Left lung (tissue), 10 donors: ENCODE results near the gene MKNK2. TPM values are rescaled to one million over a fixed set of nuclear protein-coding genes. Genes with fewer than 3 reads are reported as not detected.

Source experiments
- ATAC-seq: fragments of 200-7000 bp; cut with Tn5 transposase; one replicate; pipeline ENCODE4 v1.9.1; 2020; ENCODE audit warnings: moderate library complexity
- DNase-seq, 4 donors: peaks; one replicate each; pipeline ENCODE4 v3.0.0-alpha.2; 2013 to 2020
- H3K27ac ChIP-seq, 2 donors: fragments of 200-600 bp; sonication (generic) in 1 of 2; one replicate each; pipeline versions ENCODE4 v1.5.0 to v1.8.0; 2020 to 2021
- H3K27me3 ChIP-seq, 2 donors: fragments of 200-600 bp; sonication (generic) in 1 of 2; one replicate each; pipeline versions ENCODE4 v1.5.0 to v1.8.0; 2020 to 2021
- H3K36me3 ChIP-seq, 2 donors: fragments of 200-600 bp; sonication (generic) in 1 of 2; one replicate each; pipeline versions ENCODE4 v1.5.0 to v1.8.0; 2020 to 2021
- H3K4me1 ChIP-seq, 2 donors: fragments of 200-600 bp; one replicate each; pipeline ENCODE4 v1.8.0; 2021
- H3K4me3 ChIP-seq, 2 donors: fragments of 200-600 bp; sonication (generic) in 1 of 2; one replicate each; pipeline versions ENCODE4 v1.5.0 to v1.8.0; 2020 to 2021; ENCODE audit warnings: mild to moderate bottlenecking in 1 of 2
- H3K9me3 ChIP-seq, 2 donors: fragments of 200-600 bp; sonication (generic) in 1 of 2; one replicate each; pipeline versions ENCODE4 v1.5.0 to v1.8.0; 2020 to 2021
- intact Hi-C, 2 donors: fragments of 100-400 bp; cut with DNase I; formaldehyde crosslinking; loops; one replicate each; pipeline versions ENCODE4 v1.11.2 to v1.14.2; 2022
- polyA plus RNA-seq, 6 donors: library from polyadenylated mRNA; unstranded; fragments of 120-200 nt; gene quantifications; one replicate each; pipeline ENCODE4 v1.2.1, GENCODE V29; 2013; ENCODE audit not compliant: insufficient read length in 6 of 6
- total RNA-seq, 2 donors: library from RNA; stranded (reverse); fragmentation: NEBNext Ultra II Directional; extraction: Animal tissue kit (Norgen Biotek cat#: 25700); gene quantifications; one replicate each; pipeline ENCODE4 v1.2.1, GENCODE V29; 2021
- TF ChIP-seq, protein P1 (sequence below), 2 donors: fragments of 200-600 bp; sonication (generic) in 1 of 2; IDR thresholded peaks; one replicate each; pipeline versions ENCODE4 v1.5.0 to v1.8.0; 2021; ENCODE audit warnings: antibody characterized with exemption in 2 of 2
- donor health status: DM: no; HTN: yes; CAD: no.
- donor health status: DM: no; HTN: no; CAD: no.

Gene MKNK2
- total and polyA plus RNA-seq, 8 donors = 59.3 to 291 (median 86.1) TPM

DNA sequence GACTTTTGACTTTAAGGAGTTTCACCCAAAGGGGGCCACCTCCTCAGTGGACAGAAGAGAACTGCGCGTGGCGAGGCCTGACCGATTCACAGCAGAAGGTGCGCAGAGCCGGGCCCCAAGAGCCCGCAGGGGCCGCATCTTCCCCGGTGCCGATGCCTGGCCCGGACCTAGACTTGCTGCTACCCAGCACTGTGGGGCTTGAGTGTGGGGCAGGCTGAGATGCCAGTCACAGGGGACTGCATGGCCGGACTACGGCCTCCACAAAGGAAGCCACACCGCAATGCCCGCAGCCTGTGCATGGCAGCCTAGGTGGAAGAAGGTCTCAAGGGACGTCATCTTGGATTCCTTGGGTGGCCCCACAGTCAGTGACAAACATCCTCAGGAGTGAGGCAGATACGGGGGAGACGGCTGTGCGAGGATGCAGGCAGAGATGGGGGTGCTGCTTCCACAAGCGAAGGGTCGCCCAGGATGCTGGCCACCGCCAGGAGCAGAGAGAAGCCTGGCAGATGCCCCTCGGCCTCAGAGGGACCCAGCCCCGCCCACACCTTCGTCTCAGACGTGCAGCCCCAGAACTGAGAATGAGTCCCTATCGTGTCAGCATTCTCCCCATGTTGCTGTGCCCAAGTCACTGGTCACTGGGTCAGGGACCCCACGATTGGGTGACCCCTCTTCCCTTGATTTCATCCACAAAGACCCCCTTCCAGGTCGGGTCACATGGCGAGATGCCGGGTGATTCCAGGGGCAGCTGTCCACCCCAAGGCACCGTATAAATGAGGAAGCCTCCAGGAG is 28.2 kb upstream of the MKNK2 start:
- ATAC-seq = no peak
- intact Hi-C loops = no loop called here
- H3K27me3 ChIP-seq = no peaks in the 10 kb centered on the region
- H3K9me3 ChIP-seq = no peaks in the 10 kb centered on the region
- H3K4me3 ChIP-seq = no peak overlapping the region
- H3K36me3 ChIP-seq = peaks cover 0 to 88% of the 10 kb centered on the region in 2 donors
- H3K27ac ChIP-seq = no peak overlapping the region
- no peak for DNase-seq
- H3K4me1 ChIP-seq = peaks cover 0 to 56% of the 10 kb centered on the region in 2 donors
- TF ChIP-seq, protein P1, sequence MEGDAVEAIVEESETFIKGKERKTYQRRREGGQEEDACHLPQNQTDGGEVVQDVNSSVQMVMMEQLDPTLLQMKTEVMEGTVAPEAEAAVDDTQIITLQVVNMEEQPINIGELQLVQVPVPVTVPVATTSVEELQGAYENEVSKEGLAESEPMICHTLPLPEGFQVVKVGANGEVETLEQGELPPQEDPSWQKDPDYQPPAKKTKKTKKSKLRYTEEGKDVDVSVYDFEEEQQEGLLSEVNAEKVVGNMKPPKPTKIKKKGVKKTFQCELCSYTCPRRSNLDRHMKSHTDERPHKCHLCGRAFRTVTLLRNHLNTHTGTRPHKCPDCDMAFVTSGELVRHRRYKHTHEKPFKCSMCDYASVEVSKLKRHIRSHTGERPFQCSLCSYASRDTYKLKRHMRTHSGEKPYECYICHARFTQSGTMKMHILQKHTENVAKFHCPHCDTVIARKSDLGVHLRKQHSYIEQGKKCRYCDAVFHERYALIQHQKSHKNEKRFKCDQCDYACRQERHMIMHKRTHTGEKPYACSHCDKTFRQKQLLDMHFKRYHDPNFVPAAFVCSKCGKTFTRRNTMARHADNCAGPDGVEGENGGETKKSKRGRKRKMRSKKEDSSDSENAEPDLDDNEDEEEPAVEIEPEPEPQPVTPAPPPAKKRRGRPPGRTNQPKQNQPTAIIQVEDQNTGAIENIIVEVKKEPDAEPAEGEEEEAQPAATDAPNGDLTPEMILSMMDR (IDR thresholded peaks at IDR 0.05) = no peak

DNA sequence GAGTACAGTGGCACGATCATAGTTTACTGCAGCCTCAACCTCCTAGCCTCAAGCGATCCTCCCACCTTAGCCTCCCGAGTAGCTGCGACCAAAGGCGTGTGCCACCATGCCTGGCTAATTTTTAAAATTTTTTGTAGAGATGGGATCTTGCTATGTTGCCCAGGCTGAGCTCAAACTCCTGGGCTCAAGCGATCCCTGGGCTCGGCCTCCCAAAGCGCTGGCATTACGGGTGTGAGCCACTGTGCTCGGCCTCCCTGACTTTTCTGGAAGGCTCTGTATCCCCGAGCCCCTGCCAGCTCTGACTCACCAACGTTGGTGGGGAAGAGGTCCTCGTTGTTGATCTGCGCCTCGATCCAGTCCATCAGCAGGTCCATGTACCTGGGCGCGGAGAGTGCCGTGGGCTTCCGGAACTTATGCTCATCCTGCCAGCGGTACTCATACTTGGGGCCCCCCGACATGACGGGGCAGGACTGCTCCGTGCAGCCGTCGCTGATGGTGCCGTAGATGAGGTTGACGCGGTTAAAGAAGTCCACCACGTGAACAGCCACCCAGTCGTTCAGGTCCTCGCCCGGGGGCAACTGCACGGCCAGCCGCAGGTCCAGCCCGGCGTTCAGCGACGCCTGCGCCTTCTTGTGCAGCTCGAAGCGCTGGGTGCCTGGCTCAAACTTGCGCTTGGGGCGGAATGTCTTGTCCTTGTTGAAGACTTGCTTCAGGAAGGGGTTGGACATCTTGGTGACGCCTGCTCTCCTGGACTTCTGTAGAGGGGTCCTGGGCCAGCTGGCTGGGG is 27.0 kb upstream of the MKNK2 start:
- TF ChIP-seq, protein P1 (IDR thresholded peaks at IDR 0.05) = no peak
- no peak overlapping the region for H3K4me3 ChIP-seq
- H3K36me3 ChIP-seq = peaks cover 0 to 92% of the 10 kb centered on the region in 2 donors
- ATAC-seq = no peak
- no peaks in the 10 kb centered on the region for H3K9me3 ChIP-seq
- no peak for DNase-seq
- peaks cover 0 to 56% of the 10 kb centered on the region in 2 donors for H3K4me1 ChIP-seq
- no peak overlapping the region for H3K27ac ChIP-seq
- H3K27me3 ChIP-seq = no peaks in the 10 kb centered on the region
- intact Hi-C loops = no loop called here

DNA sequence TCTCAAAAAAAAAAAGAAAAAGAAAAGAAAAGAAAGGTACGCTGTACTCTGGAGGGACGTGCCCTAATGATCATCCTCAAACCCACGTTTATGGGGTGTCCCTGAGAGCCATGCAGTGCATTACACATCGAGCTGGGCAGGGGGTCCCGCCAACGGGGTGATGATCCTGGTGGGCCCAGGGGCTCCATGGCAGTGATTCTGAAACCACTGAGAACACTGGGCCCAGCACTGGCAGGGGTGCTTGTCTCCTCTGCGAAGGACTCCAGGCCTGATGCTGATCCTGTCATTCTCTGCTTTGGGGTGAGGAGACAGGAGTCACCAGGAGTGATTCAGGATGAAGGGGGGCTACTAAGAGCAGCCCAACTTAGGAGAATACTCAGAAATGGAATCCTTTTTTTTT is 26.4 kb upstream of the MKNK2 start:
- ATAC-seq = no peak
- TF ChIP-seq, protein P1 (IDR thresholded peaks at IDR 0.05) = no peak
- H3K27ac ChIP-seq = no peak overlapping the region
- H3K36me3 ChIP-seq = peaks cover 0 to 98% of the 10 kb centered on the region in 2 donors
- intact Hi-C loops = no loop called here
- no peaks in the 10 kb centered on the region for H3K9me3 ChIP-seq
- no peak overlapping the region for H3K4me3 ChIP-seq
- no peaks in the 10 kb centered on the region for H3K27me3 ChIP-seq
- no peak for DNase-seq
- peaks cover 0 to 56% of the 10 kb centered on the region in 2 donors for H3K4me1 ChIP-seq

DNA sequence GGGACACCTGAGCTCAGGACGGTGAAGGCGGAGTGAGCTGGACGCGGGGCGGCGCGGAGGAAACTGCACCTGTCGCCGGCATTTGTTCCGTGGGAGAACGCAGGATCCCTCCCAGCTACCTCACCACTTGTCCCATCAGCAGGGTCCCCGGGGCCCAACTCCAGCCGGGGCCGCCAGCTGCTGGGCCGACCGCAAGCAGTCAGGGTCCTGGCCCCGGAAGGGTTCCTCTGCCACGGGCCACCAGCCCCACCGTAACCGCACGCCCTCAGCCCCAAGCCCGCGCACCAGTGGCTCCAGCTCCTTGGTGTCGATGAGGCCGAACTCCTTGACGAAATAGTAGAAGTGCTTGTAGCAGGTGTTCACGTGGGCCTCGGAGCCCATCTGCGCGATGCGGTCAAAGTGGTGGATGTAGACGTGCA is 25.5 kb upstream of the MKNK2 start:
- no peak overlapping the region for H3K27ac ChIP-seq
- ATAC-seq (no peak), DNase-seq (no peak)
- TF ChIP-seq, protein P1 (IDR thresholded peaks at IDR 0.05) = no peak
- no peaks in the 10 kb centered on the region for H3K27me3 ChIP-seq
- no peaks in the 10 kb centered on the region for H3K9me3 ChIP-seq
- H3K4me1 ChIP-seq = peaks cover 0 to 47% of the 10 kb centered on the region in 2 donors
- H3K36me3 ChIP-seq = peaks cover 0 to 99% of the 10 kb centered on the region in 2 donors
- intact Hi-C loops = no loop called here
- H3K4me3 ChIP-seq = no peak overlapping the region
